Activated CD4-positive, alpha-beta T cell treated with anti-CD3 and anti-CD28 coated beads, Interleukin-2, amount 10 ng/mL, durations not matched to agents 24 days and 14 days (primary cell): Measurements from ENCODE around the gene DCD. TPM values are rescaled to one million over a fixed set of nuclear protein-coding genes. Genes with fewer than 3 reads are reported as not detected.

Experiments used
- DNase-seq: peaks from one replicate; pipeline ENCODE4 v3.0.0; 2022
- H3K27ac Mint-ChIP-seq: one replicate; pipeline ENCODE4 v1.8.0; 2022; ENCODE audit warnings: mild to moderate bottlenecking, mixed read lengths
- H3K27me3 Mint-ChIP-seq: one replicate; pipeline ENCODE4 v1.8.0; 2022; ENCODE audit warnings: mixed read lengths
- H3K36me3 Mint-ChIP-seq: one replicate; pipeline ENCODE4 v1.8.0; 2022; ENCODE audit warnings: low read depth, mild to moderate bottlenecking, mixed read lengths
- H3K4me1 Mint-ChIP-seq: one replicate; pipeline ENCODE4 v1.8.0; 2021; ENCODE audit warnings: mixed read lengths
- H3K4me3 Mint-ChIP-seq: one replicate; pipeline ENCODE4 v1.8.0; 2022; ENCODE audit warnings: mild to moderate bottlenecking, moderate library complexity, mixed read lengths
- H3K9me3 Mint-ChIP-seq: one replicate; pipeline ENCODE4 v1.8.0; 2021; ENCODE audit warnings: mixed read lengths
- intact Hi-C: fragments of 100-400 bp; cut with micrococcal nuclease; formaldehyde crosslinking; loops from one replicate; pipeline ENCODE4 v1.15.1; 2023
- total RNA-seq: library from RNA; stranded (reverse); gene quantifications from 2 replicates; pipeline ENCODE4 v1.2.3, GENCODE V29; 2022

Gene DCD
- total RNA-seq, 1 donor from 2014 or later: not detected

DNA sequence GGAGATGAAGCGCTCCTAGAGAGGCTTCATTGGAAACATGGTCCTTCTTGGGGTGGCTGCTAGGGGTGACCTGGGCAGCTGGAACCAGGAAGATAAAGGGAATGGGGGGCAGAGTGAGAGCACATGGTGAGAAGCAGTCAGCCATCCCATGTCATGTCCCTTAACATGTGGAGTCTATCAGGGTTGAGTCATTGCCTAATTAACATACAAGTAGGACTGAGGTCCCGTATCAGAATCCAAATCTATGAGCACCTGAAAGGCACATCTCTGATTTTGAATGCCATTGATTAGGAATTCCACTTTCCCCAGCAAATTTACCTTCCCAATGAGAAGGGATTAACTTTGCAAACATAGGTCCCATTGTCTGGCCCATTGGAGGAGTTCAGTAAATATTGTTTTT is 39.4 kb downstream of the DCD start:
- H3K9me3 Mint-ChIP-seq: no peaks in the 10 kb centered on the region
- H3K4me3 Mint-ChIP-seq: no peak overlapping the region
- DNase-seq: no peak
- peaks cover 25% of the 10 kb centered on the region for H3K27me3 Mint-ChIP-seq
- intact Hi-C loops: no loop called here
- no peaks in the 10 kb centered on the region for H3K4me1 Mint-ChIP-seq
- H3K36me3 Mint-ChIP-seq: no peaks in the 10 kb centered on the region
- peak overlapping the region; percentile 40 for H3K27ac Mint-ChIP-seq

- DNase-seq: no peak
- intact Hi-C loops: no loop called here
- Mint-ChIP-seq H3K4me3 (no peak overlapping the region), H3K36me3 (no peaks in the 10 kb centered on the region), H3K9me3 (no peaks in the 10 kb centered on the region), H3K4me1 (peaks cover 2% of the 10 kb centered on the region), H3K27ac (no peak overlapping the region), H3K27me3 (peaks cover 25% of the 10 kb centered on the region)
Measured at GRCh38 chr12:54608156-54608555, 40.0 kb downstream of the DCD start.

DNA sequence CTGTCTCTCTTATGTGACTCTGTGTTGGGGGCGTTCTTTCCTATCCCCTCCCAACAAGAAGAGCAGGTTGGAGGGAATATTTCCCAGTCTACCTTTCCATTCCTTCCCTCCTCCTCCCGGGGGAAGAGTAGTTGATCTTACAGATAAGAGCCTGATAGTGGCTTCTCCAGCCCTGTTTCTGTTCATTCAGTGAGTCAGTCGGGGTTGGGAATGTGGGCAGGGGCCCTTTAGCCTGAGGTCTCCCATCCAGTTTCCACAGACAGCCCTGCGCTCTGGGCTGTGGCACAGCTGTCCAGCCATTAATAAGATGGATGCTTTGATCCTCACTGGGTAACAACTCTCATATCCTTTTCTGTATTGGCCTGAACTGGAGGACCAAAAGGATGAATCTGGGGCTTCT is 41.6 kb downstream of the DCD start:
- Mint-ChIP-seq H3K4me1 (peaks cover 2% of the 10 kb centered on the region), H3K36me3 (no peaks in the 10 kb centered on the region), H3K27ac (no peak overlapping the region), H3K27me3 (peaks cover 20% of the 10 kb centered on the region), H3K9me3 (no peaks in the 10 kb centered on the region), H3K4me3 (no peak overlapping the region)
- DNase-seq: no peak
- intact Hi-C loops: no loop called here

GRCh38 chr12:54605138-54605970 is 42.8 kb downstream of the DCD start:
- no peak overlapping the region for H3K4me3 Mint-ChIP-seq
- no peaks in the 10 kb centered on the region for H3K36me3 Mint-ChIP-seq
- H3K27me3 Mint-ChIP-seq: peaks cover 18% of the 10 kb centered on the region
- H3K9me3 Mint-ChIP-seq: no peaks in the 10 kb centered on the region
- intact Hi-C loops: no loop called here
- peaks cover 2% of the 10 kb centered on the region for H3K4me1 Mint-ChIP-seq
- DNase-seq: no peak
- no peak overlapping the region for H3K27ac Mint-ChIP-seq

DNA sequence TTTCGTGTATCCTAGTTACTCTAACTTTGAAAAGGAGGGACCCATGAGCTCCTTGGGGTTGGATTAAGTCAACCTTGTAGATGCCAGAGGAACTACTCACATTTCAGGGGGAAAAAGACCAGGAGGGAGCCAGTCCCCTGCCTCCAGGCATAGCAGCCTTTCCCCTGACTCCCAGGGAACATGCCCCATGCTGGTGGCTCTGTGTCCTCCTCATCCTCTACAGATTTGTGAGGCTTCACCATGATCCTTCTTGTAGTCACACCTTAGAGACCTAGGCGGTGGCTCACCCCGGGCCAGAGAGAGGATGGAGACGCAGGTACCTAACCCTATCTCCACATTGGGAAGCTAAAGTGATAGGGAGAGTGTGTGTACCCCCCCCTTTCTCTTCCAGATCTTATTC is 43.7 kb downstream of the DCD start:
- no peak overlapping the region for H3K4me3 Mint-ChIP-seq
- H3K4me1 Mint-ChIP-seq: peaks cover 2% of the 10 kb centered on the region
- H3K36me3 Mint-ChIP-seq: no peaks in the 10 kb centered on the region
- intact Hi-C loops: no loop called here
- no peaks in the 10 kb centered on the region for H3K9me3 Mint-ChIP-seq
- DNase-seq: no peak
- H3K27ac Mint-ChIP-seq: no peak overlapping the region
- peaks cover 23% of the 10 kb centered on the region for H3K27me3 Mint-ChIP-seq

- Mint-ChIP-seq H3K4me1 (peaks cover 2% of the 10 kb centered on the region), H3K4me3 (no peak overlapping the region), H3K36me3 (no peaks in the 10 kb centered on the region), H3K27ac (no peak overlapping the region), H3K9me3 (no peaks in the 10 kb centered on the region), H3K27me3 (peaks cover 26% of the 10 kb centered on the region)
- DNase-seq: no peak
- intact Hi-C loops: loop anchor here (1.0 kb wide), 1 partner anchor 469 kb away; no protein-coding TSS in a partner anchor
Measured at GRCh38 chr12:54603872-54604271, 44.3 kb downstream of the DCD start.

- intact Hi-C loops: loop anchor here (1.0 kb wide), 1 partner anchor 470 kb away; no protein-coding TSS in a partner anchor
- no peak overlapping the region for H3K4me3 Mint-ChIP-seq
- DNase-seq: peak; percentile 88
- H3K27me3 Mint-ChIP-seq: peaks cover 21% of the 10 kb centered on the region
- H3K36me3 Mint-ChIP-seq: no peaks in the 10 kb centered on the region
- no peaks in the 10 kb centered on the region for H3K9me3 Mint-ChIP-seq
- H3K4me1 Mint-ChIP-seq: peaks cover 2% of the 10 kb centered on the region
- no peak overlapping the region for H3K27ac Mint-ChIP-seq
Measured at GRCh38 chr12:54603173-54603814, 44.9 kb downstream of the DCD start.

DNA sequence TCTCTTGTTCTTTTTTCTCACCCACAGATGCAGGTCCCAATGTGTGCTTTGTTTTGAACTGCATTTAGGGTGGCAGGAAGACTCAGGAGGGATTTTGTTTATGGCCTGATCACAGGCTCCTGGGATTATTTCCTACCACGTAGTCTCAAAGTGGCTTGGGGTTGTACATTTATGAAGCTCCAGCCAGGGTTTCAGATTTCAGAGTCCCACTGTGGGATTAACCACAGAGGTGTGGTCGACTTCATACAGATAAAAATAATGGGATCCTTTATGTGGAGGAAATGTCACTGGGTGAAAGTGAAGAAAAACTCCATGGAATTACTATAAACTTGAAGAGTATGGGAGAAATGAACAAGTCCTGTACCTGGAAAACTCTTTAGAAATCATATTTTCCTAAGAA is 45.5 kb downstream of the DCD start:
- Mint-ChIP-seq H3K9me3 (no peaks in the 10 kb centered on the region), H3K4me3 (no peak overlapping the region), H3K27ac (no peak overlapping the region), H3K36me3 (no peaks in the 10 kb centered on the region), H3K4me1 (peaks cover 2% of the 10 kb centered on the region), H3K27me3 (peaks cover 19% of the 10 kb centered on the region)
- intact Hi-C loops: loop anchor here (1.0 kb wide), 1 partner anchor 471 kb away; no protein-coding TSS in a partner anchor
- no peak for DNase-seq

GRCh38 chr12:54601841-54602240 is 46.3 kb downstream of the DCD start:
- DNase-seq: no peak
- peaks cover 15% of the 10 kb centered on the region for H3K27me3 Mint-ChIP-seq
- no peak overlapping the region for H3K27ac Mint-ChIP-seq
- H3K4me1 Mint-ChIP-seq: peaks cover 2% of the 10 kb centered on the region
- H3K36me3 Mint-ChIP-seq: no peaks in the 10 kb centered on the region
- no peaks in the 10 kb centered on the region for H3K9me3 Mint-ChIP-seq
- intact Hi-C loops: no loop called here
- no peak overlapping the region for H3K4me3 Mint-ChIP-seq

DNA sequence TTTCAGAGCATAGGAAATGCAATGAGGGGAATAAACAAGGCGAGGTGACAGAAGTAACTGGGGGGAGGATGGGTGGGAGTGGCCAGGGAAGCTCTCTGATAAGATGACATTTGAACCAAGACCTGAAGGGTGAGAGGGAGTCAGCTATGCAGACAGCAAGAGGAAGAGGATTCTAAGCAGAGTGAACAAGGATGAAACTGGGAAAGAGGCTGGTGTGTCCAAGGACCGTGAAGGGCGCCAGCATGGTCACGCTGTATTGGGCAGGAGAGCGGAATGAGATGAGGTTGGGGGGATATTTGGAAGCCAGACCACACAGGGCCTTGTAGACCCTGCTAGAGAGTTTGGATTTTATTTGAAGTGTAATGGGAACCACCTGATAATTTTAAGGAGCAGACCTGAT is 49.2 kb downstream of the DCD start:
- Mint-ChIP-seq H3K36me3 (no peaks in the 10 kb centered on the region), H3K4me1 (peaks cover 2% of the 10 kb centered on the region), H3K27ac (no peak overlapping the region), H3K27me3 (peaks cover 15% of the 10 kb centered on the region), H3K9me3 (no peaks in the 10 kb centered on the region), H3K4me3 (no peak overlapping the region)
- DNase-seq: no peak
- intact Hi-C loops: no loop called here

DNA sequence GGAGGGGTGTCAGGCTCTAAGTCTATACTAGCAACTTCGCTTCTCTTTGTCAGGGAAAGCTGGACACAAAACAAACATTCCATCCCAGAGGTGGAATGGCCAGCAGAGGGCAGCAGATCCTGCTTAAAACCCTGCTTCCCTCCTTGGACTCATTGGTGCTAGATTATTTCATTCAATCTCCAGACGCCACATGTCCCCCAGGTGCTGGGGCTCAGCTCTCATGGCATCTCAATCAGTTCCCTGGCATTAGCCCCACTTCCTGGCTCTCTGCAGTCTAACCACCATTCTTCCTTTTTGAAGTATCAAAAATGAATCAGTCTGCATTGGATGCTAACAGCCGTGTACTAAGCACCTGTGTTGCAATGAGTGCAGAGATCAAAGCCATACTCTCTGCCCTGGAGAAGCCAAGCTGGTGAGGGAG is 51.6 kb downstream of the DCD start:
- intact Hi-C loops: no loop called here

GRCh38 chr12:54595471-54595870 is 52.7 kb downstream of the DCD start:
- DNase-seq: no peak
- no peaks in the 10 kb centered on the region for H3K9me3 Mint-ChIP-seq
- no peaks in the 10 kb centered on the region for H3K36me3 Mint-ChIP-seq
- no peak overlapping the region for H3K4me3 Mint-ChIP-seq
- intact Hi-C loops: no loop called here
- H3K27me3 Mint-ChIP-seq: peaks cover 26% of the 10 kb centered on the region
- H3K27ac Mint-ChIP-seq: no peak overlapping the region
- H3K4me1 Mint-ChIP-seq: no peaks in the 10 kb centered on the region

More for the DNA sequence above, 51.6 kb downstream of the DCD start:
- Mint-ChIP-seq H3K36me3 (no peaks in the 10 kb centered on the region), H3K27ac (no peak overlapping the region), H3K4me3 (no peak overlapping the region), H3K9me3 (no peaks in the 10 kb centered on the region), H3K27me3 (peaks cover 19% of the 10 kb centered on the region), H3K4me1 (no peaks in the 10 kb centered on the region)
- peak; percentile 85 for DNase-seq
